Natural killer cell (primary cell): ENCODE measurements around the gene SETDB2. TPM values are rescaled to one million over a fixed set of nuclear protein-coding genes. Genes with fewer than 3 reads are reported as not detected.

Experiments used
- ATAC-seq, 3 donors: fragments of 150-1000 bp in 2 of 3; fragments of 200-7000 bp in 1 of 3; cut with Tn5 transposase; 1 replicate in 1 of 3; 2 replicates in 2 of 3; pipeline ENCODE4 v1.10.0; 2021; ENCODE audit warnings: mild to moderate bottlenecking in 2 of 3, moderate library complexity in 2 of 3
- DNase-seq, 2 donors: peaks; one replicate each; pipeline versions ENCODE4 v3.0.0 to v3.0.0-alpha.2; 2013 to 2021; ENCODE audit warnings: mixed read lengths in 1 of 2
- H3K27ac ChIP-seq: one replicate; pipeline ENCODE4 v1.5.1; 2013; ENCODE audit warnings: mild to moderate bottlenecking, low read length
- H3K27me3 ChIP-seq: one replicate; pipeline ENCODE4 v1.6.1; 2013; ENCODE audit warnings: low read length; ENCODE audit not compliant: control insufficient read depth, insufficient read depth
- H3K36me3 ChIP-seq: one replicate; pipeline ENCODE4 v1.6.1; 2013; ENCODE audit warnings: low read length; ENCODE audit not compliant: control insufficient read depth, insufficient read depth
- H3K4me1 ChIP-seq: one replicate; pipeline ENCODE4 v1.6.1; 2013; ENCODE audit warnings: low read length; ENCODE audit not compliant: control insufficient read depth, insufficient read depth
- H3K4me3 ChIP-seq: one replicate; pipeline ENCODE4 v1.5.1; 2013; ENCODE audit warnings: low read length
- H3K9me3 ChIP-seq: one replicate; pipeline ENCODE4 v1.6.1; 2013; ENCODE audit warnings: low read length; ENCODE audit not compliant: control insufficient read depth, insufficient read depth
- H3K27ac Mint-ChIP-seq, 2 donors: one replicate each; pipeline ENCODE4 v1.8.0; 2022; ENCODE audit warnings: mild to moderate bottlenecking in 2 of 2, mixed read lengths in 2 of 2, moderate library complexity in 1 of 2
- H3K27me3 Mint-ChIP-seq, 2 donors: one replicate each; pipeline ENCODE4 v1.8.0; 2022; ENCODE audit warnings: low read depth in 2 of 2, mixed read lengths in 2 of 2
- H3K36me3 Mint-ChIP-seq: one replicate; pipeline ENCODE4 v1.8.0; 2022; ENCODE audit warnings: mixed read lengths
- H3K4me1 Mint-ChIP-seq, 2 donors: one replicate each; pipeline ENCODE4 v1.8.0; 2022; ENCODE audit warnings: mixed read lengths in 2 of 2
- H3K4me3 Mint-ChIP-seq: one replicate; pipeline ENCODE4 v1.8.0; 2022; ENCODE audit warnings: mild to moderate bottlenecking, moderate library complexity, mixed read lengths
- H3K9me3 Mint-ChIP-seq, 2 donors: one replicate each; pipeline ENCODE4 v1.8.0; 2022; ENCODE audit warnings: mixed read lengths in 2 of 2
- CTCF ChIP-seq: fragments of 200-600 bp; IDR thresholded peaks from one replicate; pipeline ENCODE4 v1.8.0; 2022; ENCODE audit warnings: antibody characterized with exemption
- WGBS: methylation state at CpG from one replicate; pipeline ENCODE4 v1.1.7; 2013; ENCODE audit warnings: missing lambda C conversion rate; ENCODE audit not compliant: insufficient coverage; 5-methylcytosine and 5-hydroxymethylcytosine counted together
- intact Hi-C: fragments of 100-400 bp; cut with micrococcal nuclease; formaldehyde crosslinking; loops from one replicate; pipeline ENCODE4 v1.14.2; 2022
- total RNA-seq, 4 donors: library from RNA; stranded (reverse); fragments of 120-200 nt in 1 of 4; gene quantifications; one replicate each; pipeline versions ENCODE4 v1.2.3 to v1.2.4, GENCODE V29; 2013 to 2022

SETDB2 gene
- total RNA-seq, 3 donors from 2014 or later (not counting 1 experiment from before 2014, with no cell fraction given), result 15.8 to 17.4 (median 16.4) TPM

- Mint-ChIP-seq H3K9me3 (peaks cover 0 to 7% of the 10 kb centered on the region in 2 donors), H3K27ac (no peak overlapping the region), H3K4me3 (no peak overlapping the region), H3K27me3 (no peaks in the 10 kb centered on the region), H3K4me1 (no peaks in the 10 kb centered on the region), H3K36me3 (peaks cover 3% of the 10 kb centered on the region)
- Histone ChIP-seq H3K27me3 (no peaks in the 10 kb centered on the region), H3K4me3 (no peak overlapping the region), H3K27ac (no peak overlapping the region), H3K9me3 (peaks cover 3% of the 10 kb centered on the region), H3K4me1 (no peaks in the 10 kb centered on the region), H3K36me3 (no peaks in the 10 kb centered on the region)
- intact Hi-C loops, result no loop called here
- WGBS, result 88% methylated on average over 4 of the region's 4 CpGs
- no peak for TF ChIP-seq CTCF
- ATAC-seq, result no peak
- no peak for DNase-seq
Observed at GRCh38 chr13:49410006-49410405, 34.1 kb upstream of the SETDB2 start.

- H3K27me3 Mint-ChIP-seq, result no peaks in the 10 kb centered on the region
- H3K27ac ChIP-seq, result no peak overlapping the region
- no peaks in the 10 kb centered on the region for H3K4me1 Mint-ChIP-seq
- no peaks in the 10 kb centered on the region for H3K27me3 ChIP-seq
- no peak for TF ChIP-seq CTCF
- H3K9me3 ChIP-seq, result peaks cover under 1% of the 10 kb centered on the region
- no peak overlapping the region for H3K27ac Mint-ChIP-seq
- no peak overlapping the region for H3K4me3 ChIP-seq
- H3K4me1 ChIP-seq, result no peaks in the 10 kb centered on the region
- DNase-seq, result no peak
- peaks cover 0 to 4% of the 10 kb centered on the region in 2 donors for H3K9me3 Mint-ChIP-seq
- no peaks in the 10 kb centered on the region for H3K36me3 ChIP-seq
- no peaks in the 10 kb centered on the region for H3K36me3 Mint-ChIP-seq
- intact Hi-C loops, result no loop called here
- no peak for ATAC-seq
- no peak overlapping the region for H3K4me3 Mint-ChIP-seq
Observed at GRCh38 chr13:49410477-49410876, 33.6 kb upstream of the SETDB2 start.

GRCh38 chr13:49411353-49411752 lies 32.7 kb upstream of the SETDB2 start:
- intact Hi-C loops, result no loop called here
- H3K9me3 Mint-ChIP-seq, result no peaks in the 10 kb centered on the region

More at GRCh38 chr13:49411353-49411752, 32.7 kb upstream of the SETDB2 start:
- no peaks in the 10 kb centered on the region for H3K4me1 ChIP-seq
- Mint-ChIP-seq H3K4me1 (no peaks in the 10 kb centered on the region), H3K36me3 (no peaks in the 10 kb centered on the region), H3K27me3 (no peaks in the 10 kb centered on the region), H3K27ac (no peak overlapping the region), H3K4me3 (no peak overlapping the region)
- no peak overlapping the region for H3K27ac ChIP-seq
- TF ChIP-seq CTCF, result no peak
- H3K4me3 ChIP-seq, result no peak overlapping the region
- no peaks in the 10 kb centered on the region for H3K27me3 ChIP-seq
- 96% methylated on average over 4 of the region's 5 CpGs for WGBS
- no peaks in the 10 kb centered on the region for H3K9me3 ChIP-seq
- no peaks in the 10 kb centered on the region for H3K36me3 ChIP-seq
- no peak for DNase-seq
- no peak for ATAC-seq
